Lower leg skin (tissue), 3 donors: Measurements from ENCODE around the gene QSER1.

Experiments used
- CTCF ChIP-seq, 3 donors: fragments of 450-650 bp; IDR thresholded peaks; one replicate each; pipeline ENCODE4 v1.5.1; 2016; ENCODE audit warnings: antibody characterized with exemption in 3 of 3, mild to moderate bottlenecking in 3 of 3, moderate library complexity in 2 of 3
- POLR2A ChIP-seq, 2 donors: fragments of 450-650 bp; IDR thresholded peaks; one replicate each; pipeline ENCODE4 v1.6.1; 2016 to 2017; ENCODE audit warnings: antibody characterized with exemption in 2 of 2, mild to moderate bottlenecking in 1 of 2, moderate library complexity in 1 of 2

- no peak for TF ChIP-seq CTCF (IDR thresholded peaks at IDR 0.05)
- no peak for TF ChIP-seq POLR2A (IDR thresholded peaks at IDR 0.05)
Observed at GRCh38 chr11:32913445-32913844, 20.8 kb downstream of the QSER1 start.
